ENCODE results near the gene PUM2. TPM values are rescaled to one million over a fixed set of nuclear protein-coding genes. Genes with fewer than 3 reads are reported as not detected.

The PUM2 gene
- total and polyA plus RNA-seq, 2 of the 13 experiments (the other 11 are each of a cell fraction or from before 2014, with no cell fraction given): 69.6 to 69.8 TPM

GRCh38 chr2:20348542-20348941 is 2.1 kb downstream of the PUM2 start (continued):
- TF ChIP-seq GZF1 (CRISPR knock-in tag; IDR thresholded peaks at IDR 0.05) (0 out of 2 replicates have a peak, but pooled peaks have one; percentile 22), FOXA3 (CRISPR knock-in tag; IDR thresholded peaks at IDR 0.05) (peak; percentile 38), TBX2 (CRISPR knock-in tag; IDR thresholded peaks at IDR 0.05; ENCODE audit: borderline replicate concordance) (peak; percentile 57; the same call in 1 of the 2 replicates), ZMYM2 (CRISPR knock-in tag; IDR thresholded peaks at IDR 0.05) (peak; percentile 51; the same call in 1 of the 2 replicates), SRSF9 (IDR thresholded peaks at IDR 0.05; ENCODE audit: borderline replicate concordance, insufficient read depth, low read depth, low read length, poor library complexity, severe bottlenecking) (no peak), ZNF792 (CRISPR knock-in tag; IDR thresholded peaks at IDR 0.05) (0 out of 2 replicates have a peak, but pooled peaks have one; percentile 51), JUN (CRISPR knock-in tag; IDR thresholded peaks at IDR 0.05) (no peak), NBN (conservative IDR thresholded peaks at IDR 0.05) (no peak), HNRNPL (IDR thresholded peaks at IDR 0.05; ENCODE audit: low read depth, low read length) (no peak), ZNF629 (CRISPR knock-in tag; conservative IDR thresholded peaks at IDR 0.05) (no peak), ZBTB8A (CRISPR knock-in tag; IDR thresholded peaks at IDR 0.05; ENCODE audit: borderline replicate concordance, low read depth) (no peak), SMAD3 (CRISPR knock-in tag; IDR thresholded peaks at IDR 0.05) (no peak), JARID2 (CRISPR knock-in tag; IDR thresholded peaks at IDR 0.05; ENCODE audit: insufficient replicate concordance) (peak; percentile 55), MED13 (CRISPR knock-in tag; IDR thresholded peaks at IDR 0.05) (no peak), ZNF547 (CRISPR knock-in tag; IDR thresholded peaks at IDR 0.05) (peak; percentile 64; the same call in 1 of the 2 replicates), JUND (CRISPR knock-in tag; IDR thresholded peaks at IDR 0.05) (no peak), MEF2D (CRISPR knock-in tag; IDR thresholded peaks at IDR 0.05) (no peak), SALL1 (CRISPR knock-in tag; IDR thresholded peaks at IDR 0.05) (peak; percentile 52; the same call in 1 of the 2 replicates), ZNF816 (CRISPR knock-in tag; IDR thresholded peaks at IDR 0.05; ENCODE audit: borderline replicate concordance) (no peak), HNRNPLL (IDR thresholded peaks at IDR 0.05; ENCODE audit: low read depth, low read length, poor library complexity, severe bottlenecking) (no peak), SP2 (CRISPR knock-in tag; IDR thresholded peaks at IDR 0.05) (no peak), ZNF326 (CRISPR knock-in tag; IDR thresholded peaks at IDR 0.05; ENCODE audit: borderline replicate concordance) (no peak), MAX (IDR thresholded peaks at IDR 0.05) (0 out of 2 replicates have a peak, but pooled peaks have one; percentile 33), SOX5 (CRISPR knock-in tag; IDR thresholded peaks at IDR 0.05; ENCODE audit: borderline replicate concordance) (0 out of 2 replicates have a peak, but pooled peaks have one; percentile 15), FOXK2 (IDR thresholded peaks at IDR 0.05) (no peak), NCOA5 (CRISPR knock-in tag; IDR thresholded peaks at IDR 0.05) (no peak), KDM4B (CRISPR knock-in tag; IDR thresholded peaks at IDR 0.05) (0 out of 2 replicates have a peak, but pooled peaks have one; percentile 39)
- TF ChIP-seq, protein P1, sequence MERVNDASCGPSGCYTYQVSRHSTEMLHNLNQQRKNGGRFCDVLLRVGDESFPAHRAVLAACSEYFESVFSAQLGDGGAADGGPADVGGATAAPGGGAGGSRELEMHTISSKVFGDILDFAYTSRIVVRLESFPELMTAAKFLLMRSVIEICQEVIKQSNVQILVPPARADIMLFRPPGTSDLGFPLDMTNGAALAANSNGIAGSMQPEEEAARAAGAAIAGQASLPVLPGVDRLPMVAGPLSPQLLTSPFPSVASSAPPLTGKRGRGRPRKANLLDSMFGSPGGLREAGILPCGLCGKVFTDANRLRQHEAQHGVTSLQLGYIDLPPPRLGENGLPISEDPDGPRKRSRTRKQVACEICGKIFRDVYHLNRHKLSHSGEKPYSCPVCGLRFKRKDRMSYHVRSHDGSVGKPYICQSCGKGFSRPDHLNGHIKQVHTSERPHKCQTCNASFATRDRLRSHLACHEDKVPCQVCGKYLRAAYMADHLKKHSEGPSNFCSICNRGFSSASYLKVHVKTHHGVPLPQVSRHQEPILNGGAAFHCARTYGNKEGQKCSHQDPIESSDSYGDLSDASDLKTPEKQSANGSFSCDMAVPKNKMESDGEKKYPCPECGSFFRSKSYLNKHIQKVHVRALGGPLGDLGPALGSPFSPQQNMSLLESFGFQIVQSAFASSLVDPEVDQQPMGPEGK (CRISPR knock-in tag; IDR thresholded peaks at IDR 0.05): no peak
- TF ChIP-seq, protein P2, sequence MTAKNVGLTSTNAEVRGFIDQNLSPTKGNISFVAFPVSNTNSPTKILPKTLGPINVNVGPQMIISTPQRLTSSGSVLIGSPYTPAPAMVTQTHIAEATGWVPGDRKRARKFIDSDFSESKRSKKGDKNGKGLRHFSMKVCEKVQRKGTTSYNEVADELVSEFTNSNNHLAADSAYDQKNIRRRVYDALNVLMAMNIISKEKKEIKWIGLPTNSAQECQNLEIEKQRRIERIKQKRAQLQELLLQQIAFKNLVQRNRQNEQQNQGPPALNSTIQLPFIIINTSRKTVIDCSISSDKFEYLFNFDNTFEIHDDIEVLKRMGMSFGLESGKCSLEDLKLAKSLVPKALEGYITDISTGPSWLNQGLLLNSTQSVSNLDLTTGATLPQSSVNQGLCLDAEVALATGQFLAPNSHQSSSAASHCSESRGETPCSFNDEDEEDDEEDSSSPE (CRISPR knock-in tag; IDR thresholded peaks at IDR 0.05): 0 out of 2 replicates have a peak, but pooled peaks have one; percentile 32
- TF ChIP-seq, protein P3, sequence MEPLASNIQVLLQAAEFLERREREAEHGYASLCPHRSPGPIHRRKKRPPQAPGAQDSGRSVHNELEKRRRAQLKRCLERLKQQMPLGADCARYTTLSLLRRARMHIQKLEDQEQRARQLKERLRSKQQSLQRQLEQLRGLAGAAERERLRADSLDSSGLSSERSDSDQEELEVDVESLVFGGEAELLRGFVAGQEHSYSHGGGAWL (CRISPR knock-in tag; IDR thresholded peaks at IDR 0.05): no peak
